ENCODE data around the gene PDGFRB.

- TF ChIP-seq CTCF (IDR thresholded peaks at IDR 0.05) (no peak), POLR2AphosphoS5 (IDR thresholded peaks at IDR 0.05; ENCODE audit: low read depth, low read length) (no peak), SIN3A (IDR thresholded peaks at IDR 0.05; ENCODE audit: borderline replicate concordance, insufficient read depth, low read depth, low read length) (no peak)
Observed at GRCh38 chr5:150078802-150079689, 76.6 kb downstream of the PDGFRB start.
